ENCODE data around the gene A1CF. TPM values are rescaled to one million over a fixed set of nuclear protein-coding genes. Genes with fewer than 3 reads are reported as not detected.

A1CF gene
- total RNA-seq, 1 donor from 2014 or later = not detected

DNA sequence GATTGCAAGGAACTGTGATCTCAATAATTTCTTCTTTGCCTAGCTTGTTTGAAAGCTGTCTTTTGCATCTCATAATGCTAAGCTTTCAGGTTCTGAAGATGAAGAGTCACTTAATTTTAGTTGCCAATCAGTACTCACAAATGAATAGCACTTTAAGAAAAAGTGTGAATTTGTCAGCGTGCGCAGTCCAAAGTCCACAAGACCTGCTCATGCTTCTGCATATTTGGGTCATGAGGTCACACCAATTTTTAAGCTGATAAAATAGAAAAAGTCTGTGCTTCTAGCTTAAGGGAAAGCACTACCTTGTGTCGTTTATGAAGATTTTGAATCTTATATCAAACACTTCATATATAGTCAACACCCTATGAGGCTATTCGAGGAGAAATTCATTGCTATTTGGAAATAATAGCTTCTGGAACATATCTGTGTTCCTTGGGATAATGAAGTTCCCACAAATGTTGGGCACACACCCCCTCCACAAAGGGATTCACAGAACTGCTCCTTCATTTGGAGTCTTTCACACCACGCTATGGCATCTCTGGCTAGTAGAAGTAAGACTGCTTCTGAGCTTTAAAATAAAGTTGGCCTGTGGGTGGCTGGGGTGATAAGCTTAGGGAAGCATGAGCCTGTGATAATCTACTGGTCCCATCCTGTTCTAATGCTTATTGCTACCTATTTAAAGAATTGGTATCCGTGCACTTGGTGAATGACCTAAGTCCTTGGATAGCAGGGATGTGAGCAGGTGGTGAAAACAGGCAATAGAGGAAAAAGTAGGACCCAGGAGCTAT is 33.3 kb downstream of the A1CF start:
- no peaks in the 10 kb centered on the region for H3K27me3 ChIP-seq (ENCODE audit: insufficient read depth, low read length)
- FAIRE-seq = no peak

GRCh38 chr10:50850578-50851230 is 34.7 kb downstream of the A1CF start:
- H3K4me2 ChIP-seq (ENCODE audit: low read length) = no peak overlapping the region
- no peak overlapping the region for H3K9ac ChIP-seq (ENCODE audit: low read length)
- H3K9me3 Mint-ChIP-seq (ENCODE audit: unreplicated experiment) = no peaks in the 10 kb centered on the region
- FAIRE-seq (peak; percentile 32), DNase-seq (ENCODE audit: low read depth) (peak; percentile 19)
- no peaks in the 10 kb centered on the region for H4K20me1 ChIP-seq (ENCODE audit: insufficient read depth, low read length)
- no peaks in the 10 kb centered on the region for H3K36me3 Mint-ChIP-seq (ENCODE audit: low read depth, unreplicated experiment)
- no peaks in the 10 kb centered on the region for H3K9me3 ChIP-seq (ENCODE audit: insufficient read depth, low read depth, low read length)
- no peaks in the 10 kb centered on the region for H3K36me3 ChIP-seq (ENCODE audit: insufficient read depth, low read length)
- H3K27me3 Mint-ChIP-seq (ENCODE audit: low read depth, unreplicated experiment) = no peaks in the 10 kb centered on the region
- no peak overlapping the region for H3K4me3 ChIP-seq (ENCODE audit: insufficient read depth, low read depth, low read length)
- no peaks in the 10 kb centered on the region for H3K27me3 ChIP-seq (ENCODE audit: insufficient read depth, low read length)
- H3K27ac Mint-ChIP-seq (ENCODE audit: unreplicated experiment) = peak overlapping the region; percentile 41
- TF ChIP-seq, protein P1, sequence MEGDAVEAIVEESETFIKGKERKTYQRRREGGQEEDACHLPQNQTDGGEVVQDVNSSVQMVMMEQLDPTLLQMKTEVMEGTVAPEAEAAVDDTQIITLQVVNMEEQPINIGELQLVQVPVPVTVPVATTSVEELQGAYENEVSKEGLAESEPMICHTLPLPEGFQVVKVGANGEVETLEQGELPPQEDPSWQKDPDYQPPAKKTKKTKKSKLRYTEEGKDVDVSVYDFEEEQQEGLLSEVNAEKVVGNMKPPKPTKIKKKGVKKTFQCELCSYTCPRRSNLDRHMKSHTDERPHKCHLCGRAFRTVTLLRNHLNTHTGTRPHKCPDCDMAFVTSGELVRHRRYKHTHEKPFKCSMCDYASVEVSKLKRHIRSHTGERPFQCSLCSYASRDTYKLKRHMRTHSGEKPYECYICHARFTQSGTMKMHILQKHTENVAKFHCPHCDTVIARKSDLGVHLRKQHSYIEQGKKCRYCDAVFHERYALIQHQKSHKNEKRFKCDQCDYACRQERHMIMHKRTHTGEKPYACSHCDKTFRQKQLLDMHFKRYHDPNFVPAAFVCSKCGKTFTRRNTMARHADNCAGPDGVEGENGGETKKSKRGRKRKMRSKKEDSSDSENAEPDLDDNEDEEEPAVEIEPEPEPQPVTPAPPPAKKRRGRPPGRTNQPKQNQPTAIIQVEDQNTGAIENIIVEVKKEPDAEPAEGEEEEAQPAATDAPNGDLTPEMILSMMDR (IDR thresholded peaks at IDR 0.05; ENCODE audit: insufficient read depth, low read depth, low read length) = no peak
- TF ChIP-seq EZH2 (IDR thresholded peaks at IDR 0.05; ENCODE audit: insufficient read depth, low read length) = no peak
- no peaks in the 10 kb centered on the region for H3K79me2 ChIP-seq (ENCODE audit: insufficient read depth, low read length)
- H3K4me1 Mint-ChIP-seq (ENCODE audit: low read depth, unreplicated experiment) = peaks cover 29% of the 10 kb centered on the region
- H2AFZ ChIP-seq (ENCODE audit: low read depth, low read length) = no peak overlapping the region
- no peak overlapping the region for H3K4me3 Mint-ChIP-seq (ENCODE audit: unreplicated experiment)
- no peak overlapping the region for H3K27ac ChIP-seq (ENCODE audit: low read depth, low read length)
- peaks cover 9% of the 10 kb centered on the region for H3K4me1 ChIP-seq (ENCODE audit: insufficient read depth, low read length)

More for the DNA sequence above, 33.3 kb downstream of the A1CF start:
- H3K9me3 ChIP-seq (ENCODE audit: insufficient read depth, low read depth, low read length) = no peaks in the 10 kb centered on the region
- H2AFZ ChIP-seq (ENCODE audit: low read depth, low read length) = no peak overlapping the region
- H3K4me1 ChIP-seq (ENCODE audit: insufficient read depth, low read length) = peaks cover 9% of the 10 kb centered on the region
- no peaks in the 10 kb centered on the region for H4K20me1 ChIP-seq (ENCODE audit: insufficient read depth, low read length)
- no peak overlapping the region for H3K27ac ChIP-seq (ENCODE audit: low read depth, low read length)
- H3K4me3 ChIP-seq (ENCODE audit: insufficient read depth, low read depth, low read length) = no peak overlapping the region
- no peak overlapping the region for H3K9ac ChIP-seq (ENCODE audit: low read length)
- H3K4me1 Mint-ChIP-seq (ENCODE audit: low read depth, unreplicated experiment) = peaks cover 24% of the 10 kb centered on the region
- no peaks in the 10 kb centered on the region for H3K36me3 Mint-ChIP-seq (ENCODE audit: low read depth, unreplicated experiment)
- H3K4me2 ChIP-seq (ENCODE audit: low read length) = no peak overlapping the region
- no peak for DNase-seq (ENCODE audit: low read depth)
- H3K9me3 Mint-ChIP-seq (ENCODE audit: unreplicated experiment) = no peaks in the 10 kb centered on the region
- no peaks in the 10 kb centered on the region for H3K79me2 ChIP-seq (ENCODE audit: insufficient read depth, low read length)
- no peak for TF ChIP-seq EZH2 (IDR thresholded peaks at IDR 0.05; ENCODE audit: insufficient read depth, low read length)
- TF ChIP-seq, protein P1 (IDR thresholded peaks at IDR 0.05; ENCODE audit: insufficient read depth, low read depth, low read length) = no peak
- H3K27me3 Mint-ChIP-seq (ENCODE audit: low read depth, unreplicated experiment) = no peaks in the 10 kb centered on the region
- H3K36me3 ChIP-seq (ENCODE audit: insufficient read depth, low read length) = no peaks in the 10 kb centered on the region
- H3K4me3 Mint-ChIP-seq (ENCODE audit: unreplicated experiment) = no peak overlapping the region
- H3K27ac Mint-ChIP-seq (ENCODE audit: unreplicated experiment) = no peak overlapping the region

Measured in astrocyte (in vitro differentiated cells and primary cell).